Measurements from ENCODE around the gene GRIK4. TPM values are rescaled to one million over a fixed set of nuclear protein-coding genes. Genes with fewer than 3 reads are reported as not detected.

The GRIK4 gene
- total RNA-seq, 2 donors from 2014 or later = 0.05 to 1.7 TPM

DNA sequence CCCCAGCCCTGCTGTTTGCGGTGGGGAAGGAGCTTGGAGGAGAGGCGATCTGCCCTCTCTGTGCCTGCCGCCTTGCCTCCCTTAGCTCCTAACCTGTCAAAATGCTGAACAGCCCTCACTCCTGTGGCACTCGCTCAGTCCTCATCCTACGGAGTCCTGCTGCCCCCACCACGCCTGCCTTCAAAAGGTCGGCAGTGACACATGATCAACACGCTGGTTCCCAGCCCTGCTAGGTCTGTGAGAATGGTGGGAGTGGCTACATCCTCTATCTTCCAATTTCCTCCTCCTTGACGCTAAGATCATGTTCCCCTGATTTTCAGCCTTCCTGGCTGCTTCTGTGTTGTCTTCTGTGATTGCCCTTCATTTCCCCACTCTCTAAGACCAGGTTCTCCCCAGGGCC, 392.1 kb downstream of the GRIK4 start:
- TF ChIP-seq, protein P1, sequence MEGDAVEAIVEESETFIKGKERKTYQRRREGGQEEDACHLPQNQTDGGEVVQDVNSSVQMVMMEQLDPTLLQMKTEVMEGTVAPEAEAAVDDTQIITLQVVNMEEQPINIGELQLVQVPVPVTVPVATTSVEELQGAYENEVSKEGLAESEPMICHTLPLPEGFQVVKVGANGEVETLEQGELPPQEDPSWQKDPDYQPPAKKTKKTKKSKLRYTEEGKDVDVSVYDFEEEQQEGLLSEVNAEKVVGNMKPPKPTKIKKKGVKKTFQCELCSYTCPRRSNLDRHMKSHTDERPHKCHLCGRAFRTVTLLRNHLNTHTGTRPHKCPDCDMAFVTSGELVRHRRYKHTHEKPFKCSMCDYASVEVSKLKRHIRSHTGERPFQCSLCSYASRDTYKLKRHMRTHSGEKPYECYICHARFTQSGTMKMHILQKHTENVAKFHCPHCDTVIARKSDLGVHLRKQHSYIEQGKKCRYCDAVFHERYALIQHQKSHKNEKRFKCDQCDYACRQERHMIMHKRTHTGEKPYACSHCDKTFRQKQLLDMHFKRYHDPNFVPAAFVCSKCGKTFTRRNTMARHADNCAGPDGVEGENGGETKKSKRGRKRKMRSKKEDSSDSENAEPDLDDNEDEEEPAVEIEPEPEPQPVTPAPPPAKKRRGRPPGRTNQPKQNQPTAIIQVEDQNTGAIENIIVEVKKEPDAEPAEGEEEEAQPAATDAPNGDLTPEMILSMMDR (IDR thresholded peaks at IDR 0.05) = no peak
- TF ChIP-seq POLR2AphosphoS5 (IDR thresholded peaks at IDR 0.05) (no peak), POLR2A (IDR thresholded peaks at IDR 0.05) (no peak)
- no peak overlapping the region for H3K27ac ChIP-seq
- no peaks in the 10 kb centered on the region for H3K36me3 ChIP-seq
- no peaks in the 10 kb centered on the region for H3K9me3 ChIP-seq
- H3K4me1 ChIP-seq (replicated peaks) = no peaks in the 10 kb centered on the region
- 57% methylated on average over 9 of the region's 9 CpGs for WGBS
- no peak overlapping the region for H3K4me3 ChIP-seq
- no peak for DNase-seq (ENCODE audit: low spot score)
- intact Hi-C loops (cut with DNase I) = no loop called here
- H3K27me3 ChIP-seq (replicated peaks; ENCODE audit: insufficient read depth) = no peaks in the 10 kb centered on the region

DNA sequence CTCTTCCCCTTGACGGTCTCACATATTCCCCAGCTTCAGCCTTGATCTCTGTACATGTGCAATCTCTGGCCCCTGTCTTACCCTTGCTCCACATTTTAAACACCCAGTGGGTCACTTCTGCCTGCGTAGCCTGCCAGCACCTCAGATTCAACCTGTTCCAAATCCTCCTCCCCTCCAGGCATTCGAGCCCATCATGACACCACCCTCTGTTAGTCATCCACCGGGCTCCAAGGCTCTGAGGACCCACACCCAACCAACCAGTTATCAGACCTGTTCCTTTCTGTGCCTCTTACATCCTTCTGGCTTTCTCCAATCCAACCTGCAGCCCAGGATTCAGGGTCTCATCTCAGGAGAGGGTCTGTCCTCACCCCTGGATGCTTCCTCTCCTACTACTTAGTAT, 392.6 kb downstream of the GRIK4 start:
- Histone ChIP-seq H3K27ac (no peak overlapping the region), H3K27me3 (replicated peaks; ENCODE audit: insufficient read depth) (no peaks in the 10 kb centered on the region), H3K36me3 (no peaks in the 10 kb centered on the region), H3K9me3 (no peaks in the 10 kb centered on the region), H3K4me3 (no peak overlapping the region), H3K4me1 (replicated peaks) (no peaks in the 10 kb centered on the region)
- no peak for DNase-seq (ENCODE audit: low spot score)
- intact Hi-C loops (cut with DNase I) = no loop called here
- WGBS = 76% methylated on average over 4 of the region's 4 CpGs
- no peak for TF ChIP-seq POLR2A (IDR thresholded peaks at IDR 0.05)
- TF ChIP-seq POLR2AphosphoS5 (IDR thresholded peaks at IDR 0.05) = no peak
- TF ChIP-seq, protein P1 (IDR thresholded peaks at IDR 0.05) = no peak

DNA sequence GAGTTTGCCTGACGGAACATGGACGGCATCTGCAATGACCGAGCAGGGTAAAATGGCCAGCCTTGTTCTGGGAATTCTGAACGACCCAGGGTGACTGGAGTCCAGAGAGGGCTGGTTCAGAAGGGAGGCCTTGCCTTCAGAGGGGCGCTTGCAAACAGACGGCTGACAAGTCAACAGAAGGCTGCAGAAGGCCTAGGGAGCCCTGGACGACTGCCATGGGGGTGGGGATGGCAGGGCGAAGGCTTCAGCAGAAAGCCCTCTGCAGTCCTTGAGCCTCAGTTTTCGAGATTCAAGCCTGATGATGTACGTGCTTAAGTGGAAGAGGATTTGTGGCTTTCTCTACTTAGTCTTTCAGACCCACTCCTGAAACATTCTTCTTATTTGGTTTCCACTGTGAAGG, 395.2 kb downstream of the GRIK4 start:
- intact Hi-C loops (cut with DNase I) = no loop called here
- H3K36me3 ChIP-seq = no peaks in the 10 kb centered on the region
- no peaks in the 10 kb centered on the region for H3K9me3 ChIP-seq
- H3K27me3 ChIP-seq (replicated peaks; ENCODE audit: insufficient read depth) = no peaks in the 10 kb centered on the region
- WGBS = 85% methylated on average over 10 of the region's 10 CpGs
- no peak for DNase-seq (ENCODE audit: low spot score)
- no peaks in the 10 kb centered on the region for H3K4me1 ChIP-seq (replicated peaks)
- H3K27ac ChIP-seq = no peak overlapping the region
- TF ChIP-seq, protein P1 (IDR thresholded peaks at IDR 0.05) = no peak
- TF ChIP-seq POLR2A (IDR thresholded peaks at IDR 0.05) = no peak
- no peak for TF ChIP-seq POLR2AphosphoS5 (IDR thresholded peaks at IDR 0.05)
- no peak overlapping the region for H3K4me3 ChIP-seq

DNA sequence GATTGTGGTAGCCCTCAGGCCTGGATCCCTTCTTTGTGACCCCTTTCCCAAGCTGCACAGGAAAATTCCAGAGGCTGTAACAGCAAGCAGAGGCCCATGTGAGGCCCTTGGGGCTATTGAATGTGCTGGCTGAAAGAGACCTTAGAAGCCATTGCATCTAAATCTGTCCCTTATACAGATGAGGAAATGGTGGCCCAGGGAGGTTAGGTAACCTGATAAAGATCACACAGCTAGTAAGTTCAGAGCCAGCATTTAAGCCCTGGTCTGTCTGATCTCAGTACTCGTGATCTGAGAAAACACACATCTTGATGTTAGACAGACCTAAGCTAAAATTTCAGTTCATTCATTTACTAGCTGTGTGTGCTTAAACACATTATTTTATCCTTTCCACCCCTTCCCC, 396.4 kb downstream of the GRIK4 start:
- H3K36me3 ChIP-seq = no peaks in the 10 kb centered on the region
- no peak overlapping the region for H3K27ac ChIP-seq
- H3K27me3 ChIP-seq (replicated peaks; ENCODE audit: insufficient read depth) = no peaks in the 10 kb centered on the region
- H3K9me3 ChIP-seq = no peaks in the 10 kb centered on the region
- TF ChIP-seq, protein P1 (IDR thresholded peaks at IDR 0.05) = no peak
- TF ChIP-seq POLR2A (IDR thresholded peaks at IDR 0.05) (no peak), POLR2AphosphoS5 (IDR thresholded peaks at IDR 0.05) (no peak)
- intact Hi-C loops (cut with DNase I) = no loop called here
- 95% methylated on average over 1 of the region's 1 CpG for WGBS
- H3K4me1 ChIP-seq (replicated peaks) = no peaks in the 10 kb centered on the region
- H3K4me3 ChIP-seq = no peak overlapping the region
- DNase-seq (ENCODE audit: low spot score) = no peak

DNA sequence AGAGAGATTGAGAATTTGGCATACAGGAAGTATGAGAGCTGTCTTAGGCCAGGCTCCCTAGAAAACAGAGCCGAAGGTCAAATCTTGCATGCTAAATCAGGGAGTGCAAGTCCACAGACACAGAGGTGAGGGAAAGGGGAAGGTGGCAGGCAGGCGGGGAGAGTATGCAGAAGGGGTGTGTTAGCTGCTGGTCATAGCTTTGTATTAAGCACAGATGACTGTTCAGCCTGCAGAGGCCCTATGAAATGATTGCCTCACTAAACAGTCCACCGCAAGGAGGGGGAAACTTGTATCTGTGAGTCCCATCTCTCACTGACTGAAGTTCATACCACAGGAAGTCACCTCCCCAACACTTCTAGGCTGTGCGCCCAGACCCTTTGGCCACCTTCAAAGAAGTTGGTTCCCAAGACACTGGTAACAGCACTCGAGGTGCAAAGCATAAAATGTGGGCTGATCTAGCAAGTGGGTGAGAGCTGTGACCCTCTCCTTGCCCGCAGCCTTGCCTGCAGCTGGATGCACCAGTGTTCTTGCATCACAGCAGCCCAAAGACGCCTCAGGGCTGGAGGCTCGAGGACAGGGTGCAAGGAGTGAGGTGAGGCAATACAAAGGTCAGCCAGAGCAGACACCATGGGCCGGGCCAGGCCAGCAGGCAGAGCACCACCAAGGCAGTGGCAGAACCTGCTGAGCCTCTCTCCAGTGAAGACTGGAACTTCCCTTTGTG, 397.1 kb downstream of the GRIK4 start:
- H3K9me3 ChIP-seq = no peaks in the 10 kb centered on the region
- H3K36me3 ChIP-seq = no peaks in the 10 kb centered on the region
- intact Hi-C loops (cut with DNase I) = no loop called here
- no peak overlapping the region for H3K27ac ChIP-seq
- 77% methylated on average over 9 of the region's 9 CpGs for WGBS
- no peaks in the 10 kb centered on the region for H3K4me1 ChIP-seq (replicated peaks)
- H3K27me3 ChIP-seq (replicated peaks; ENCODE audit: insufficient read depth) = no peaks in the 10 kb centered on the region
- no peak for TF ChIP-seq POLR2A (IDR thresholded peaks at IDR 0.05)
- no peak for DNase-seq (ENCODE audit: low spot score)
- H3K4me3 ChIP-seq = no peak overlapping the region
